CD4-positive, alpha-beta T cell treated with Interleukin-10 for 1 hour (primary cell): Measurements from ENCODE around the gene ZNF138.
A peak's percentile ranks its signal among the peaks of the same experiment; 100 is the strongest.
"Not testable (repeated sequence)": the region's sequence is repeated elsewhere in the genome, so short reads cannot be mapped to it uniquely, and the experiment has no call there.

ENCODE experiments used
- DNase-seq: peaks from one replicate; pipeline ENCODE4 v3.0.0-alpha.2; 2020

ZNF138 gene

DNA sequence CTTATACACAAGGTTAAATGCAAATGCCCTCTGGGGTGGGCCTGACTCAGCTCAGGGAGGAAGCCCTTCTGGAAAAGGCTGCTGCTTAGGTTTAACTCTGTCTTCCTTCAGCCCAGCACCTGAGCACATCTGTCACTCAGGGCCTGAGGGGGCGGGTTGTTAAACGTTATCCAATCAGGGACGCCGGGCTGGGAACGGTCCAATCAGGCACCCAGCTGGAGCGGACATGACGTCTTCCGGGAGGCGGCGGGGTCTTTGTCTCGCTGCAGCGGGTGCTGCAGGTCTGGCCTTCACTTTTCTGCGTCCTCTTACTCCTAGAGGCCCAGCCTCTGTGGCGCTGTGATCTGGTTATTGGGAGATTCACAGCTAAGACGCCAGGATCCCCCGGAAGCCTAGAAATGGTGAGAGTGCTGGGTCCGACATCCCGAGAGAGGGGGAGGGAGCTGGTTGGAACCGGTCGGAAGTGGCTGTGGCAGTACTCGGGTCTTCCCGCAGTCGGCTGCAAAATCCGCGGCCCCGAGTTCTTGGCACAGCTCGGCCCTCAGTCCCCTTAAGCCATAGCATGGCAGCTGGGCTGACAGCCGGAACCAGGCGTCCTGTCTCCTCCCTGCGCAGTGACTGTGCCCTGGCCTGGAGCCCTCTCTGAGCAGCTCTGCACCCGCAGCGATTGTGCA lies at the start of gene ZNF138:
TSS of gene ZNF138 (plus strand) at position 258 of the 674 bp plus-strand sequence. CDS start at position 399, 141 bp downstream.
- DNase-seq: peak; percentile 95

DNA sequence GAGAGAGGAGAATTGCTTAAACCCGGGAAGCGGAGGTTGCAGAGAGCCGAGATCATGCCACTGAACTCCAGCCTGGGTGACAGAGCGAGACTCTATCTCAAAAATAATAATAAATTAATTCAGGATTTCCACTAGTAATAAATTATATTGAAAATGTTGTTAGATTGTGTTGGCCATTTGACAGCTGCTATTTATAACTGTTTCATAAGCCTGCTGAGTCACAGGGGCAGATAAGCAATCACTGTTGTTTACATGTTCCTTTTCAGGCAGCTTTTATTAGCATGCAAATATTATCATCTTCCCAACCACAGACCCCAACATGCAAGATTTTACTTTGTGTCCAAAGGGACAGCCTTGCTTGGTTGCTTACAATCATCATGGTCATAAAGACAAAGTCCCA lies 49.5 kb upstream of the ZNF138 start:
- no peak for DNase-seq

DNA sequence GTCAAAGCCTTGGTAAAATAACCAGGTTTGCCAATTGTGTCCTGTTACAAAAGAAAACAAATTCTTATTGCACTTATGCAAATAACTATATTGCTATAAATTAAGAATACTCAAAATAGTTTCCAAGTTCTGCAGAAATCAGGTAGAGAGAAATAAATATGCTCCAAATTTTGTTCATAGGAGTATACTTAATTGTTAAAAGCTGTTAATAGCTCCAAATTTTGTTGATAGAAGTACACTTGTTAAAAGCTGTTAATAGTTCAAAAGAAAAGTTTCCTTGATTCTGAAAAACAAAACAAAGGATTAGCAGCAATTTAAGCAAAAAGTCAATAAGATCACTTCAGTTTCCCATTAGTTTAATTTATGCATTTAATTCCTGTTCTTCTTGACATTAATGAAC lies 46.4 kb upstream of the ZNF138 start:
- no peak for DNase-seq

DNA sequence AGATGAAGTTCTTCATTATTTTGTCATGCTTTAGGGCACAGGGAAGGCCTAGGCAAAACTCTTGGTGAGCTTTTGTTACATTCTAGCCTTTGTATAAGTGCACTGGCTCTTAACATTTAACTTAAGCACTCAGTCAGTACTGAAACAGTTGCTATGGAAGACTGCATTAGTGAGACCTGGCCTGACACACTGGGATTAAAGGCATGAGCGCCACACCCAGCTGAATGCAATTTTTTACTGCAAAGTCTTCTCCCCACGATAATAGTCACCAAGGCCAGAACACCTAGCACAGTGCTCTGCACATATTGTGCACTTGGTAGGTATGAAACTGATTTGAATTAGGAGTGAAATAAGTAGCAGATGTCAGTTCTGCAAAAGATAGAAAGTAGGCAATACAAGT lies 41.2 kb upstream of the ZNF138 start:
- no peak for DNase-seq

DNA sequence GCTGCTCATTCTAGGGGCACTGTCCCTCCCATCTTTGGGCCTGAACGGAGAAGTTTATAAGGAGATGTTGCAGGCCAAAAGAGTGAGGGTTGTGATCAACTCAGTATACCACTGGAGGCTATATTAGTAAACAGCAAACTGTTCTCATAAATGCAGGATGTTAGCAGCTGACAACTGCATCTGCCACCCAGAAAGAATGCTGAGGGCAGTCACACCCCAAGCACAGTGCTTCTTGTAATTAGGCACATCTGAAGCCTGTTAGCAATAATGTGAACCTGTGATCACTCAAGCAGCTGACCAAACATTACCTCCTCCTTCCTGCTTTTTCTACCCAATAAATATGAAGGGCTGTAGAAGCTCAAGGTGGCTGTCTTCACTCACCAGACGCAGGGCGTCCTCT lies 38.4 kb upstream of the ZNF138 start:
- no peak for DNase-seq

DNA sequence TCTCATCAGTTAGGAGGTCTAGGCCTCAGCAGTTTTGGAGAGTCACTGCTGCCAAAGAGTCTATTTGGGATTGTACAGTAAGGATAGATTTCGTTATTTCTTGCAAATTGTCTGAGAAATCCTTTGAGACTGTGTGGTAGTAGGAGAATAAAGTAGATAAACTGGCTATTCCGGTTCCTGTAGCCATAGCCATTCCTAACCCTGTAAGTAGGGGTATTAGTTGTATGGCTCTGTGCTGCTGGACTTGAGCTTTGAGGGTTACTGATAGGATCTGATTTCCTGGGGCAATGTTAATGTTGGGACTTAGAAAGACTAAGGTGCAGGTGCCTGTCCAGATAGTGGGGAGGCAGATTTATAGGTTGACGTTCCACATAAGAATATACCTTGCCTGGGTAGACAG lies 36.1 kb upstream of the ZNF138 start:
- DNase-seq: no peak

DNA sequence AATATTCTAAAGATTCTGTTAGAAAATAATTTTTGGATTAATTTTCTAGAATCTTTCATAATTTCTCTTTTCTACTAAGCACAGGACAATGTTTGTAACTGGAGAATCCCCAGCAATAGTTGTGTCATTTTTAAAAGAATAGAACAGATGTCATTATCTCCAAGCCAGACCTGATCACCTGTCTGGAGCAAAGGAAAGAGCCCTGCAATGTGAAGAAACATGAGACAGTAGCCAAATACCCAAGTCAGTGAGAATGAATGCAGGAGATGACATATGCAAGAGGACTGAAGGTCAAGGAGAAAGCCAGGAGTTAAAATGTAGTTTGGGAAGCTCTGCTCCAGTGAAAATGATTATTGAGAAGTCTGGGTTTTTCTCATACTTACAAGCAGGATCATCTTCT lies 25.4 kb upstream of the ZNF138 start:
- no peak for DNase-seq

DNA sequence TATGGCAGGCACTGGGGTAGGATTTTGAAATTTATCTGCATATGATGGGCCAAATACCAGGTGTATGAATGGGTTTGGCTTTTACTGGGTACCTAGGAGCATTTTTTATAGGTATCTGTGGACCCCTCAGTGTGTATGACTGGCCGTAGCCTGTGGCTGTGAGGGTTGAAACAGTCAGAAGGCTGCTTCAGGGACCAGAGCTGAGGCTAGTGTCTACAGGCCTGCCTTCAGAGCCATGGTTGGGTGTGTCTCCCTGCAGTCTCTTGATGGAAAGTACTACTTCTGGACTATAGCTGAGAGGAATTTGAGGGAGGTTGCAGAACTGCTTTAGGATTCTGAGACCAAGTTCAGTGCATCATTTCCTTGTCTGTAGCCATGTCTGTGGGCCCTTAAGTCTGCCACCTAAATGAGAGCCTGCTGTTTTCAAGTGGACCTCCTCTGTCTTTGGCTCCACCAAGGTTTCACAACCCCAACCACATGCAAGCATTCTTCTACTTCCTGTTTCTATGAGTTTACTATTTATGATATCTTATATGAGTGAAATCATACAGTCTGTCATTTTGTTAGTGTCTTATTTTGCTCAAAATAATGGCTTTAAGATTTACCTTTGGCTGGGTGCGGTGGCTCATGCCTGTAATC lies 19.9 kb upstream of the ZNF138 start:
- DNase-seq: no peak

DNA sequence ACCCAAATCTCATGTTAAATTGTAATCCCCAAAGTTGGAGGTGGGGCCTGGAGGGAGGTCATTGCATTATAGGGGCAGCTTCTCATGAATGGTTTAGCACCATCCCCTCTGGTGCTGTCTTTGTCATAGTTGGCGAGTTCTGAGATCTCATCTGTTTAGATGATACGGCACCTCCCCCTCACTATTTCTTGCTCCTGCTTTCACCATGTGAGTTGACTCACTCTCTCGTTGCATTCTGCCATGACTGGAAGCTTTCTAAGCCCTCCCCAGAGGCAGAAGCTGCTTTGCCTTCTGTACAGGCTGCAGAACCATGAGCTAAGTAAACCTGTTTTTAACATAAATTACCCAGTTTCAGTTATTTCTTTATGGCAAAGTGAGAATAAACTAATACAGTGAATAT lies 18.9 kb upstream of the ZNF138 start:
- DNase-seq: no peak

DNA sequence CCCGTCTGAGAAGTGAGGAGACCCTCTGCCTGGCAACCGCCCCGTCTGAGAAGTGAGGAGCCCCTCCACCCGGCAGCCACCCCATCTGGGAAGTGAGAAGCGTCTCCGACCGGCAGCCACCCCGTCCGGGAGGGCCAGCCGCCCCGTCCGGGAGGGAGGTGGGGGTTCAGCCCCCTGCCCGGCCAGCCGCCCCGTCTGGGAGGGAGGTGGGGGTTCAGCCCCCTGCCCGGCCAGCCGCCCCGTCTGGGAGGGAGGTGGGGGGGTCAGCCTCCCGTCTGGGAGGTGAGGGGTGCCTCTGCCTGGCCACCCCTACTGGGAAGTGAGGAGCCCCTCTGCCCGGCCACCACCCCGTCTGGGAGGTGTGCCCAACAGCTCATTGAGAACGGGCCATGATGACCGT lies 9.4 kb upstream of the ZNF138 start:
- not testable (repeated sequence) for DNase-seq

DNA sequence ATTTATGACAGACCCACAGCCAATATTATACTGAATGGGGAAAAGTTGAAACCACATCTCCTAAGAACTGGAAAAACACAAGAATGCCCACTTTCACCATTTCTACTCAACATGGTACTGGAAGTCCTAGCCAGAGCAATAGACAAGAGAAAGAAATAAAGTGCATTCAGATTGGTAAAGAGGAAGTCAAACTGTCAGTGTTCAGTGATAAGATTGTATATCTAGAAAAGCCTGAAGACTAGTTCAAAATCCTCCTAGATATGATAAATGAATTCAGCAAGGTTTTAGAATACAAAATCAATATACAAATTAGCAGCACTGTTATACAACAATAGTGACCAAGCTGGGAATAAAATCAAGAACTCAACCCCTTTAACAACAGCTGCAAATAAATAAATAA lies 6.9 kb upstream of the ZNF138 start:
- DNase-seq: no peak

DNA sequence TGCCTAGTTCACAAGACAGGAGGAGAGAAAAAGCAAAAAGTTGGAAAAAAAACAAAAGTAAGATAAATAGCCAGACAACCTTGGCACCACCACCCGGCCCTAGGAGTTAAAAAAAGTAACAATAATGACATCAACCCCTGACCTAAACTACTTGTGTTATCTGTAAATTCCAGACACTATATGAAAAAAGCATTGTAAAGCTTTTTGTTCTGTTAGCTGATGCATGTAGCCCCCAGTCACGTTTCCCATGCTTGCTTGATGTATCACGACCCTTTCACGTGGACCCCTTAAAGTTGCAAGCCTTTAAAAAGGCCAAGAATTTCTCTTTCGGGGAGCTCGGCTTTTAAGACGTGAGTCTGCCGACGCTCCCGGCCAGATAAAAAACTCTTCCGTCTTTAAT lies 5.0 kb upstream of the ZNF138 start:
- DNase-seq: not testable (repeated sequence)

DNA sequence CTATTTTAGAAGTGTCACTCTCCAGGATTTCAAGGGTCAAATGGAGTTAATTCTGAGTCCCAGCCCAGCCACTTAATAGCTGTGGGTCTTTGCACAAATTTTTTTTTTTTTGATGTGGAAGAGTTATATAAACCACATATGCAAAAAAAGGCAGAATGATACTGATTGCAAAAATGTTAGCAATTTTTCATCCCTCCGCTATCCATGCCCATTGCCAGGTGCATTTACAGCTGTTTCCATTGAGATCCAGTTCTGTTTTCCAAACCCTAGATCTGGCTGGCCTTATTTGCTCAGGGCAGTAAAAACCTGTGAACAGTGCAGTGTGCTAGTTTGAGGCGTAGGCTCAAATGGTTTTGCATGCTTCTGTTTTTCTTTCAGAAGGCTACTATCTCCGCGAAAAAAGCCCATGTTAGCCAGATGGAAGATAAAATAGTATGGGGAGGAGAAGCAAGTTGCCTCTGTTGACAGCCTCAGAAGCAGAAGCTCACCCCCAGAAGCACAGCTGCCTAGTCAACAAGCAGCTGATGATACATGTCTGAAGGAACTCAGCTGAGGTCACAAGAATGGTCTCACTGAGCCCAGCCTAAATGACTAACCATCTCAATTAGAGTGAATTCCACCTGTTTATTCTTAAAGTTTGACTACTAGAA lies 997 bp upstream of the ZNF138 start:
- no peak for DNase-seq

DNA sequence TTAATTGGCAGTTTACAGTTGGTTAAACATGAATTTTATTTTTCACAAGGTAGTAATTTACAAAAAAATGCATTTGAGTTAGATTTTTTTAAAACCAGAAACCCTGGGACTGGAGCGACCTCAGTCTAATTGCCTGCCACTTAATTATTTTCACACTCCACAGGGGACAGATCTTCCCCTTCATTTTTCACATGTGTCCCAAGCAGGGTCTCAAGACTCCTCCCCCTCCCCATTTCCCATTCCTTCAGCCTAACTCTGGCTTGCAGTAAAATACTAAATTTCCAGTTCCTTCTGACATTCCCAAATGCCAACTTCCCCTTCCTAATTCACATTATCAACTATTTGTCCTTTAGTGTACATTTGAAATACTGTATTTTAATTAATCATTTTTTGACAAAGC lies 948 bp downstream of the ZNF138 start:
- DNase-seq: no peak

DNA sequence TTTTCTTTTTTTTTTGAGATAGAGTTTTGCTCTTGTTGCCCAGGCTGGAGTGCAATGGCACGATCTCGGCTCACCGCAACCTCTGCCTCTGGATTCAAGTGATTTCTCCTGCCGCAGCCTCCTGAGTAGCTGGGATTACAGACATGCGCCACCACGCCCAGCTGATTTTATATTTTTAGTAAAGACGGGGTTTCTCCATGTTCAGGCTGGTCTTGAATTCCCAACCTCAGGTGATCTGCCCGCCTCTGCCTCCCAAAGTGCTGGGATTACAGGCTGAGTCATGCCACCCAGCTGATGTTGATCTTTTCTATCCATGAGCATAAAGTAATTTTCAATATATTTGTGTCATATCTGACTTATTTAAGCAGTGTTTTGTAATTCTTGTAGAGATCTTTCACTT lies 4.9 kb downstream of the ZNF138 start:
- not testable (repeated sequence) for DNase-seq

DNA sequence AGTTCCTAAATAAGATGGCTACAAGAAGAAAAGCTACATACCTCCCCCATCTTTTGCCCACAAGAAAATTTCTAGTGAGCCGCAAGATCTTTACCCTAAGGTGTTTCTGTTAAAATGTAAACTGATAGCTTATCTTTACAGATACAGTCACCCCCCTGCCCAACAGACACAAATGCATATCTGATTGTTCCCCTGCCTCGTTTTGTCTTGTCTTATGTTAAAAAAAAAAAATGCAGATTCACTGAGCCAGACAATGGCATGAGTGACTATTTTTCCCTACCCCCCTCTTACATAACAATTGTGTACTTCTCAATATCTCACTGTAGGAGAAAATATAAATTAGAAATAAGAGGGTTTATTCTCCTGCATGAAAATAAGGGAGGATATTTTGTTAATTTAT lies 8.5 kb downstream of the ZNF138 start:
- DNase-seq: no peak

DNA sequence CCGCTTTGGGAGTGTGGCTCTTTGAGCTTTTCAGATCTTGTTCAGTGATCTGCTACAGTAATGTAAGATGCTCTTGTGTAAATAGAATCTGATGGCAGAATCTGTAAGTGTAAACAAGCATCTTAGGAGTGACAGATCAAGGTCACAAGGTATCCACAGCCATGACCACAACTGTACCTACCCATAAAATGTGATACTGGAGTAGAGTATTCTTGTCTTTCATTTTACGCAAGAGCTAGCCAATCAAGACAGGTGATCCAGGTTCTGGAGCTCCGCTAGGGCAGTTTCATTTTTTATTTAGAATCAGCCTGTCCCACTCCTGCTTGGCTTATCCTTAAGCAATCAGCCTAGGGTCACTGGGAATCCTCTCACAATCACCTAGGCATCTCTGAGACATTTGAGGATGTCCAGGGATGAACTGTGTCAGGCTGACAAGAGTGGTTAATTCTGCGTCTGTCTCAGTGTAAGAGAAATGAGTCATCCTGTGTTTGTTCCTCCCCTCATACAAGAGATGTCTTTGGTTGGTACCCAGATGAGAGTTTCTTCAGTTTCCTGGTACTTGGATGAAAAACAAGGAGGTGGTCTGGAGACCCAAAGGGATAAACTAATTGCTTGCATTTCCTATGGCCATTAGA lies 13.6 kb downstream of the ZNF138 start:
- no peak for DNase-seq

DNA sequence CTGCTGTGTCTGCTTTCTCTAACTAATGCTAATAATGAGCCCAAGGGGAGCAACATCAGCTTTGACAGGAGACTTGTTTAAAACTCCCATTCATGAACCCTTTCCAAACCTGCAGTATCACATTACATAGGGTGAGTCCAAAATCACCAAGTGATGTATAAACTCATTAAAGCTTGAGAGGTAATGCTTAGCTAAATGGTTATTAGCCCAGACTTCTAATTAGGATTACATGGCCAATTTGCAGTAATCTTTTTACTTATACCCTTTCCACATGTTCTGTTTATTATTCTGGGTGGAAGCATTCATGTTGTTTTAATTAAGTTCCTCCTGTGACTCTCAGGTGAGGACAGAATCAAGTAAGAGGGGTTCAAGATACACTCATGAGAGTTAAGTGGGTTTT lies 17.5 kb downstream of the ZNF138 start:
- no peak for DNase-seq

DNA sequence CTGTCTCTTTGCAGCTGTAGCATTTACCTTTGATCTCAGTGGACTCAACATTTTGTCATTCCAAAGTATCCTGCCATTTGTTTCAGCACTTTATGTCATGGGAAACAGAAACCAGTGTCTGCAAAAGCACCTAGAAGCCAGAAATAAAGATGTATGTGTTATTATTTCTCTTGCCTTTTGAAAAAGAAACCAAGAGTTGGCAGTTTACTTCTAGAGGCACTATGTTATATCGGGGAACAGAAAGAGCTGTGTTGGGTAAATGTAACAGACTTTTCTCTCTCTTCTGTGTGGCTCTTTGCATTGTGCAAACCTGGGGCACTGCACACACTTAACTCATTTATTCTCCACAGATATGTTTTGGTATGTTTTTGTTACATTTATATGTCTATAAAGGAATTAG lies 36.7 kb downstream of the ZNF138 start:
- no peak for DNase-seq

DNA sequence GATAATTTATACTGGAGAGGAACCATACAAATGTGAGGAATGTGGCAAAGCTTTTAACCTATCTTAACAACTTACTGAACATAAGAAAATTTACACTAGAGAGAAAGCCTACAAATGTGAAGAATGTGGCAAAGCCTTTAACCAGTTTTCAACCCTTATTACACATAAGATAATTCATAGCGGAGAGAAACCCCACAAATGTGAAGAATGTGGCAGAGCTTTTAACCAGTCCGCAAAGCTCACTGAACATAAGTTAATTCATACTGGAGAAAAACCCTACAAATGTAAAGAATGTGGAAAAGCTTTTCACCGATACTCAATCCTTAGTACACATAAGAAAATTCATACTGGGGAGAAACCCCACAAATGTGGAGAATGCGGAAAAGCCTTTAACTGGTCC lies 37.9 kb downstream of the ZNF138 start:
- DNase-seq: no peak

DNA sequence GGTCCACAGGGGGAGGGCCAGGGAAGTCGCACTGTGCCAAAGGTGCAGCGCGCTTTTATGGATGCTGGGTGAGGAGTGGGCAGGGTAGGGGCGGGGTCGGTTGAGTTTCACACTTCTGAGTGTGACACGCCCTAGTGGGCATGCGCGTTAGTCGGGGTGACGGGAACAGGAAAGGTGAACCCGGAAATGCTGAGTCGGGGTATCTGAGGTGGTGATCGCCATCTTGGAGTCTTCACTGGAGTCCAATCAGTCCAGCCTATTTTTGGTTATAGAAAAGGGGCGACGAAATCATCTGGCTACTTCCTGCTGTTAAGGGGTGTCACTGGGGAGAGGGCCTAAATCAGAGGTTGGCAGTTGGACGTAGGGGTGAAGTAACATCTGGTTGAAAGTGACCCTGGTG lies 40.8 kb downstream of the ZNF138 start:
- no peak for DNase-seq

DNA sequence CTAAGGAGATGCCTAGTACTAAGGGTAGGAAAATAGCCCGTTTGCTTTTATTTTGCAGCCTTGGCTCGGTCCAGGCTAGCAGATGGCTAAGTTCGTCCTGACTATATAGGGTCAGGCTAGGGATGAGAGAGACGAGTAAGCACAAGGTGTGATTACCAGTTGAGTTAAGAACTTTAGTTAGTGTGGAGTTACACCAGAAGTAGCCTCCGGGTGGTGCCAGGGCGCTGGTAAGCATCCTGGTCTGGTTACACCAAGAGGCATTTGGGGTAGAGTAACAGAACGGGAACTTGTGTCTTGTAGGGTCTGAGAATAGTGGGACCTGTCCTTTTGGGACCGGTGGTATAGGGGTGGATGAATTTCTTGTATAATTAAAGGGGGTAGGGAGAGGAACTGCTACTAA lies 41.6 kb downstream of the ZNF138 start:
- not testable (repeated sequence) for DNase-seq

DNA sequence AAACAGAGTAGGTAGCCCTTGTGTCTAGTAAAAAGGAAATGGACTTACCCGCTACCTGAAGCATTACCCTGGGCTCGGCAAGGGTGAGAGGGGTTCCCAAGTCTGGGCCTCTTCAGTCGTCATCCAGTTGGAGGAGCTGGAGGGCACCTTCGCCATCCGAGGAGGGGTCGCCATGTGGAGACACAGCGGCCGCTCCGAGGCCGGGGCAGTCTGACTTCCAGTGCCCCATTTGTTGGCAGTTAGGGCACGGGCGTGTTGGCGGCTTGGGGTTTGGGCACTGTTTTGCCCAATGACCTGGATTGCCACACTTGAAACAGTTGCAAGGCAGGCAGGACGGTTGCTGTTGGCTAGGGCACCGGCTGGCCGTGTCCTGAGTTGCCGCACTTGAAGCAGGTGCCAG lies 43.8 kb downstream of the ZNF138 start:
- not testable (repeated sequence) for DNase-seq

DNA sequence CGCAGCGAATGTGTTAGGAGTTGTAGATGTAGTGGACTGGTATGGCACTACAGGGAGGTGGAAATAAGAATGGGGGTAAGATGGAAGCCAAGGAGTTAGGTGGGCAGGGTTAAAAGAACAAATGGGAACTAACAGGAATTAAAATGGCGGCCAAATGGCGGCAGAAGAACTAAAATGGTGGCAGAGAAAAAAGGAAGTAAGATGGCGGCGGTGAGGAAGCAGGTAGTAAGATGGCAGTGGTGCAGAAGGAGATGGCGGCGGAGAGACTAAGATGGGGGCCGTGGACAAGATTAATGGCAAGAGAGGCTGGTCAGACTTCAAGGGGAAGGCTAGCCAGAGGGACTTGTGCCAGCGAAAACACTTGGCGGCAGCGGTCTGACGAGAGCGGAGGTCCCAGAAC lies 44.5 kb downstream of the ZNF138 start:
- no peak for DNase-seq
